Right lobe of liver (tissue), 4 donors: ENCODE data around the gene GPS1.

Source experiments
- CTCF ChIP-seq, 4 donors: fragments of 200-600 bp in 3 of 4; fragments of 450-650 bp in 1 of 4; IDR thresholded peaks; one replicate each; pipeline versions ENCODE4 v1.5.1 to v1.8.0; 2016 to 2022; ENCODE audit warnings: antibody characterized with exemption in 4 of 4, mild to moderate bottlenecking in 2 of 4
- POLR2A ChIP-seq: fragments of 450-650 bp; IDR thresholded peaks from one replicate; pipeline ENCODE4 v1.6.1; 2017; ENCODE audit warnings: antibody characterized with exemption, mild to moderate bottlenecking
- donor health status: DM: no; HTN: no; CAD: no.
- donor health status: DM: no; HTN: no; CAD: no.
- donor health status: DM: no; HTN: yes; CAD: no.

GRCh38 chr17:82058230-82058854 lies 6.6 kb downstream of the GPS1 start:
- TF ChIP-seq CTCF (IDR thresholded peaks at IDR 0.05) = no peak
- TF ChIP-seq POLR2A = no peak
